ENCODE measurements around the gene GNG10.

GRCh38 chr9:111661802-111662521, 557 bp downstream of the GNG10 start:
- TF ChIP-seq CTCF (IDR thresholded peaks at IDR 0.05; ENCODE audit: low read depth, low read length) (no peak), POLR2A (IDR thresholded peaks at IDR 0.05; ENCODE audit: extremely low read depth, insufficient read length) (no peak)
